ENCODE measurements around the gene OGFOD3.

OGFOD3 gene

DNA sequence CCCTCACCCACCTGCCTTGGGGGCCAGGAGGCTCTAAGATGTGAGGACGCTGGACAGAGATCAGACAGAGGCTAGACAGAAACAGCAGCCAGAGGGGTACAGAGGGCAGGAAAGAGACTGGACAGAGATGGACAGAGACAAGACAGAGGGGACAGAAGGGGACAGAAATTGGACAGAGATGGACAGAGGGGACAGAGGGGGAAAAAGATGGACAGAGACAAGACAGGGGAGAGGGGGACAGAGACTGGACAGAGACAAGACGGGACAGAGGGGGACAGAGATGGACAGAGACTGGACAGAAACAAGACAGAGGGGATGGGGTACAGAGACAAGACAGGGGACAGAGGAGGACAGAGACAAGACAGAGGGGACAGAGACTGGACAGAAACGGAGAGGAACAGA lies 30.7 kb downstream of the OGFOD3 start:
- no peak for DNase-seq (ENCODE audit: low spot score)
- in situ Hi-C loops (cut with MboI; ENCODE audit: low pct_unique_long_range_greater_than_20kb, low sequenced_read_pairs, unreplicated experiment) = no loop called here
- TF ChIP-seq, protein P1, sequence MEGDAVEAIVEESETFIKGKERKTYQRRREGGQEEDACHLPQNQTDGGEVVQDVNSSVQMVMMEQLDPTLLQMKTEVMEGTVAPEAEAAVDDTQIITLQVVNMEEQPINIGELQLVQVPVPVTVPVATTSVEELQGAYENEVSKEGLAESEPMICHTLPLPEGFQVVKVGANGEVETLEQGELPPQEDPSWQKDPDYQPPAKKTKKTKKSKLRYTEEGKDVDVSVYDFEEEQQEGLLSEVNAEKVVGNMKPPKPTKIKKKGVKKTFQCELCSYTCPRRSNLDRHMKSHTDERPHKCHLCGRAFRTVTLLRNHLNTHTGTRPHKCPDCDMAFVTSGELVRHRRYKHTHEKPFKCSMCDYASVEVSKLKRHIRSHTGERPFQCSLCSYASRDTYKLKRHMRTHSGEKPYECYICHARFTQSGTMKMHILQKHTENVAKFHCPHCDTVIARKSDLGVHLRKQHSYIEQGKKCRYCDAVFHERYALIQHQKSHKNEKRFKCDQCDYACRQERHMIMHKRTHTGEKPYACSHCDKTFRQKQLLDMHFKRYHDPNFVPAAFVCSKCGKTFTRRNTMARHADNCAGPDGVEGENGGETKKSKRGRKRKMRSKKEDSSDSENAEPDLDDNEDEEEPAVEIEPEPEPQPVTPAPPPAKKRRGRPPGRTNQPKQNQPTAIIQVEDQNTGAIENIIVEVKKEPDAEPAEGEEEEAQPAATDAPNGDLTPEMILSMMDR (IDR thresholded peaks at IDR 0.05; ENCODE audit: extremely low read depth, insufficient read depth, missing control alignments) = no peak

DNA sequence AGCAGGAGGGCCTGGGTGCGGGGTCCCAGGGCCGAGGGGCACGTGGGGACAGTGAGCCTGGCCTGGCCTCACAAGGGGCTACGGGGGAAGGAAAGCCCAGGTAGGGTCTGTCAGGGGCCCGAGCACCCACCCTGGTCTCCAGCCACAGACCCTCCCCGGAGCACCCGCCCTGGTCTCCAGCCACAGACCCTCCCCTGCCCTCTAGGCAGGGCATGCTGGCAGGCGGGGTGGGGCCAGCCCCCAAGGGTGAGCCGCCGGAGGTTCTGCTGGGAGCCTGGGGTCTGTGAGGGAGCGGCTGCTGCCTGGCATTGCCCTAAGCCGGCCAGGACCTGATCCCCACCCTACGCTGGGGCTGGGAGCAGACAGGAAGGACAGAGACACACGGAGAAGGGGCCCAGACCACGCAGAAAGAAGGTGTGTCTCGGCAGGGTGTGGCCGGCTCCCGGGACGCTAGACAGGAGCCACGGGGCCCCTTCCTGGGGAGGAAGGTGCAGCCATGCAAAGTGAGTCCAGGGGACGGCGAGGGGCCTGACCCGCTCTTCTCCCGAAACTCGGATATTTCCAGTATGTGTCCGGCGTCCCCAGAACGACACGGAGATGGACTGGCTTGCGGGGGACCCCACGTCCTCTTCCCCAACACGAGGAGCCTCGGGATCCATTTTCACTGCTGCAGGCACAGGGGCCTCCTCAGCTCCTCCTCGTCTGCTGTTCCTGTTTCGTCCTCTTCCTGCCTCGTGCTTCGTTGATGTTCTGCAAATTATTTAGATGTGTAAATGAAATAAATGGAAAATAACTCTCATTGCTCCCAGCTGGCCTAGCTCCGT lies 31.3 kb downstream of the OGFOD3 start:
- in situ Hi-C loops (cut with MboI; ENCODE audit: low pct_unique_long_range_greater_than_20kb, low sequenced_read_pairs, unreplicated experiment) = no loop called here
- no peak for DNase-seq (ENCODE audit: low spot score)
- TF ChIP-seq, protein P1 (IDR thresholded peaks at IDR 0.05; ENCODE audit: extremely low read depth, insufficient read depth, missing control alignments) = no peak

DNA sequence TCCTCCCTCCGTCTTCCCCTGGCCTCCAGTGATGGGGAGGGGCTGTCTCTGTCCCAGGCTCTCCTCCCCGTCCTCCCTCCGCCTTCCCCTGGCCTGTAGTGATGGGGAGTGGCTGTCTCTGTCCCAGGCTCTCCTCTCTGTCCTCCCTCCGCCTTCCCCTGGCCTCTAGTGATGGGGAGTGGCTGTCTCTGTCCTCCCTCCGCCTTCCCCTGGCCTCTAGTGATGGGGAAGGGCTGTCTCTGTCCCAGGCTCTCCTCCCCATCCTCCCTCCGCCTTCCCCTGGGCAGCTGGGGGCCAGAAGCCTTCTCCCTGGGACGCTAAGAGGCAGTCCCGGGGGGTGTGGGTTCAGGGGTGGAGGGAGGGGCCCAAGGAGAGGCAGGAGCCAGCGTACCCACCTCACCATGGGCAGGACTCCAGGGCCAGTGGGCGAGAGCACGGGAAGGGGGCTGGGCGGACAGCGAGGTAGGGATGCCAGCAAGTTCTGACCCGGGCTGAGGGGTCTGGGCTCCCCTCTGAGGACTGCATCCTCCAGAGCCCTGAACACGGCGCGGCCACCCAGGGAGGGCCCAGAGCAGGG lies 32.0 kb downstream of the OGFOD3 start:
- in situ Hi-C loops (cut with MboI; ENCODE audit: low pct_unique_long_range_greater_than_20kb, low sequenced_read_pairs, unreplicated experiment) = no loop called here
- TF ChIP-seq, protein P1 (IDR thresholded peaks at IDR 0.05; ENCODE audit: extremely low read depth, insufficient read depth, missing control alignments) = no peak
- no peak for DNase-seq (ENCODE audit: low spot score)

GRCh38 chr17:82385559-82386254 lies 32.7 kb downstream of the OGFOD3 start:
- TF ChIP-seq, protein P1 (IDR thresholded peaks at IDR 0.05; ENCODE audit: extremely low read depth, insufficient read depth, missing control alignments) = no peak
- in situ Hi-C loops (cut with MboI; ENCODE audit: low pct_unique_long_range_greater_than_20kb, low sequenced_read_pairs, unreplicated experiment) = no loop called here
- no peak for DNase-seq (ENCODE audit: low spot score)

DNA sequence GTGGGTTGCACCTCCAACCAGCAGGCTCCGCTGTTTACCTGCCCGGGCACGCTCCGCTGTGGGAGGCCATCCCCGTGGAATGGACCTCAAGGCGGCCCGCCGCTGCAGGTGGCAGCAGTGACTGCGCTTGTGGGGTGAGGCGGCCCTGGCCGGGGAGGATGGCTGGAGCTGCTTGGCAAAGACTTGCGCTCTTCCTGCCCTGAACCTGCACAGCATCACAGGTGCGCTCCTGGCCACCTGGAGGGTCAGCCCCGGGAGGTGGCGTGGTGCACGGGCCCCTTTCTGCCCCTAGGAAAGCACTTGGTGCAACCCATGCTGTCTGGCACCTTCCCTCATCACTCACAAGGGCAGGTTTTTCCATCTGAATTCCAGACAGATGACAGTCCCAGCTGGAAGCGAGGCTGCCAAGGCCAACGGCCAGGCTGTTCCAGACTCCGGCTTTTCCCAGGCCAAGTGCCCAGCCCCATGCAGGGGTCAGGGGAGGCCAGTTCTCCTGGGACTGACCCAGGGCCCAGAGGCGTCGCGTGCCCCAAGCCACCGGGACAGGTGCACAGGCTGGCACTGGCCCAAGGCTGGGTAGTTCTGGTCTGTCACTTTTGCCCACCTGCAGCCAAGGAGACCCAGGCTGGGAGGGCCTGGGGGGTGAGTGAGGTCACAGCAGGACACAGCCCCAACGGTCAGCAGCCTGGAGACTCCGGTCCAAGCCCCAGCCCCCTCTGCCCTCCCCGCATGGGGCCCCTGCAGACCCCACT lies 33.5 kb downstream of the OGFOD3 start:
- TF ChIP-seq, protein P1 (IDR thresholded peaks at IDR 0.05; ENCODE audit: extremely low read depth, insufficient read depth, missing control alignments) = no peak
- in situ Hi-C loops (cut with MboI; ENCODE audit: low pct_unique_long_range_greater_than_20kb, low sequenced_read_pairs, unreplicated experiment) = no loop called here
- no peak for DNase-seq (ENCODE audit: low spot score)

DNA sequence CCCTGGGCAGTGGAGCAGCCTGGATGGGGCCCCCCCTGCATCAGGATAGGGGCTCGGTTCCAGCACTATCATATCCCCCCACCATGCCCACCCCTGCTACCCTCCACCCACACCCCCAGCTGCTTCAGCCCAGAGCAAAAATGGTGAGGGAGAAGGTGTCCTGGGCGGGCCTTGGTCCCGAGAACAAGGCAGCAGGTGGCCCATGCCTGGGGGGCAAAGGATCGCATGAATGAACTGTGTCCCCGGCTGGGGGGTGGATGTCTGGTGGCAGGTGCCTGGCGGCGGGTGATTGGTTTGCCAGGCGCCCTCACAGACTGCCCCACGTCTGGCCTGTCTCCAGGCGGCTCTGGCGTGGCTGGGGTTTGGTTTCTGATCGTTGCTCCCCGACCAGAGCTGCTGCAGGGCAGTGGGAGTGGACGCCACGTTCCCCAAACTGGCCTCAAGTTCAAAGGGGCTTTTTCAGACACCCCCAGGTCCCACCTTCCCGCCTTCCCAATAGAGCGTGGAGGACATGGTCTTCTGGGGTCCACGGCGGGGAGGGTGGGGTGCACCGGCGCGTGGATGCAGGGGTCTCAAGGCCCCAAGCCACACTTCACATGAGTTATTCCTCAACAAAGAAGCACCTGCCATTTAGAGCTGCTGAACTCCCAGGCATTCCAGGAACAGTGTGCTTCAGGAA lies 34.2 kb downstream of the OGFOD3 start:
- no peak for DNase-seq (ENCODE audit: low spot score)
- in situ Hi-C loops (cut with MboI; ENCODE audit: low pct_unique_long_range_greater_than_20kb, low sequenced_read_pairs, unreplicated experiment) = no loop called here
- TF ChIP-seq, protein P1 (IDR thresholded peaks at IDR 0.05; ENCODE audit: extremely low read depth, insufficient read depth, missing control alignments) = no peak
